SKM-1 (cell line): ENCODE data around the gene BCL11A.

ENCODE experiments used
- DNase-seq: peaks from one replicate; lab custom pipeline; 2025; ENCODE audit not compliant: unreplicated experiment; lab: John Stamatoyannopoulos, UW

The BCL11A gene

GRCh38 chr2:60553495-60554073 lies at the start of gene BCL11A:
BCL11A (minus strand) TSS chr2:60553654; CDS start chr2:60553270, 384 bp downstream.
- peak; percentile 63 for DNase-seq

GRCh38 chr2:60602828-60603532 lies 49.5 kb upstream of the BCL11A start:
- no peak for DNase-seq

- no peak for DNase-seq
These were observed 48.9 kb upstream of the BCL11A start for GRCh38 chr2:60602388-60602787.

- DNase-seq, result no peak
These were observed 44.8 kb upstream of the BCL11A start for GRCh38 chr2:60598271-60598670.

- DNase-seq, result no peak
These were observed 43.9 kb upstream of the BCL11A start for GRCh38 chr2:60597346-60597745.

- DNase-seq, result no peak
These were observed 43.0 kb upstream of the BCL11A start for GRCh38 chr2:60596411-60596810.

- DNase-seq, result no peak
These were observed 42.5 kb upstream of the BCL11A start for GRCh38 chr2:60595953-60596352.

GRCh38 chr2:60589104-60589503 lies 35.6 kb upstream of the BCL11A start:
- no peak for DNase-seq

GRCh38 chr2:60586081-60586480 lies 32.6 kb upstream of the BCL11A start:
- DNase-seq, result no peak

- DNase-seq, result no peak
These were observed 31.8 kb upstream of the BCL11A start for GRCh38 chr2:60585276-60585675.

GRCh38 chr2:60583604-60584003 lies 30.1 kb upstream of the BCL11A start:
- DNase-seq, result no peak

GRCh38 chr2:60581433-60582282 lies 28.2 kb upstream of the BCL11A start:
- peak; percentile 16 for DNase-seq

GRCh38 chr2:60577682-60578283 lies 24.3 kb upstream of the BCL11A start:
- no peak for DNase-seq

- DNase-seq, result no peak
These were observed 19.8 kb upstream of the BCL11A start for GRCh38 chr2:60573251-60573650.

GRCh38 chr2:60570251-60570650 lies 16.8 kb upstream of the BCL11A start:
- no peak for DNase-seq

GRCh38 chr2:60569680-60570111 lies 16.2 kb upstream of the BCL11A start:
- no peak for DNase-seq

GRCh38 chr2:60567919-60568768 lies 14.7 kb upstream of the BCL11A start:
- no peak for DNase-seq

GRCh38 chr2:60567096-60567495 lies 13.6 kb upstream of the BCL11A start:
- no peak for DNase-seq

GRCh38 chr2:60565472-60565871 lies 12.0 kb upstream of the BCL11A start:
- DNase-seq, result no peak
